Measurements from ENCODE around the gene B4GALNT1. TPM values are rescaled to one million over a fixed set of nuclear protein-coding genes. Genes with fewer than 3 reads are reported as not detected.

The B4GALNT1 gene
- total RNA-seq, 1 experiment from 2014 or later = 11.1 TPM

- no peak overlapping the region for H3K27ac Mint-ChIP-seq (ENCODE audit: unreplicated experiment)
- peaks cover 6% of the 10 kb centered on the region for H3K36me3 Mint-ChIP-seq (ENCODE audit: insufficient read depth, unreplicated experiment)
- H3K9me3 Mint-ChIP-seq (ENCODE audit: low read depth, unreplicated experiment) = no peaks in the 10 kb centered on the region
- intact Hi-C loops (cut with micrococcal nuclease; ENCODE audit: unreplicated experiment) = loop anchor here (10.0 kb wide), 1 partner anchor 172 kb away; the partner anchor contains the start of genes GLI1 and INHBE
- CTCF ChIA-PET = no interaction called here
- DNase-seq = no peak
- TF ChIP-seq CTCF (IDR thresholded peaks at IDR 0.05; ENCODE audit: unreplicated experiment) = no peak
- H3K27me3 Mint-ChIP-seq (ENCODE audit: unreplicated experiment) = peaks cover 55% of the 10 kb centered on the region
- H3K4me3 Mint-ChIP-seq (ENCODE audit: low read depth, unreplicated experiment) = no peak overlapping the region
- H3K4me1 Mint-ChIP-seq (ENCODE audit: low read depth, unreplicated experiment) = peaks cover 12% of the 10 kb centered on the region
- BruUV-seq (replicated peaks) = no TSS peak
Observed at GRCh38 chr12:57626921-57627445, 6.0 kb downstream of the B4GALNT1 start.

- peaks cover 61% of the 10 kb centered on the region for H3K27me3 Mint-ChIP-seq (ENCODE audit: unreplicated experiment)
Observed at GRCh38 chr12:57626111-57626920, 6.7 kb downstream of the B4GALNT1 start.

GRCh38 chr12:57625261-57626032 lies 7.6 kb downstream of the B4GALNT1 start:
- CTCF ChIA-PET = no interaction called here
- Mint-ChIP-seq H3K4me1 (ENCODE audit: low read depth, unreplicated experiment) (peaks cover 13% of the 10 kb centered on the region), H3K9me3 (ENCODE audit: low read depth, unreplicated experiment) (no peaks in the 10 kb centered on the region), H3K27ac (ENCODE audit: unreplicated experiment) (no peak overlapping the region), H3K27me3 (ENCODE audit: unreplicated experiment) (peaks cover 70% of the 10 kb centered on the region), H3K4me3 (ENCODE audit: low read depth, unreplicated experiment) (no peak overlapping the region), H3K36me3 (ENCODE audit: insufficient read depth, unreplicated experiment) (no peaks in the 10 kb centered on the region)
- no peak for DNase-seq
- no TSS peak for BruUV-seq (replicated peaks)
- no peak for TF ChIP-seq CTCF (IDR thresholded peaks at IDR 0.05; ENCODE audit: unreplicated experiment)
- intact Hi-C loops (cut with micrococcal nuclease; ENCODE audit: unreplicated experiment) = loop anchor here (10.0 kb wide), 1 partner anchor 171 kb away; the partner anchor contains the start of genes GLI1 and INHBE

More at GRCh38 chr12:57626111-57626920, 6.7 kb downstream of the B4GALNT1 start:
- H3K9me3 Mint-ChIP-seq (ENCODE audit: low read depth, unreplicated experiment) = no peaks in the 10 kb centered on the region
- CTCF ChIA-PET = no interaction called here
- DNase-seq = no peak
- H3K36me3 Mint-ChIP-seq (ENCODE audit: insufficient read depth, unreplicated experiment) = no peaks in the 10 kb centered on the region
- H3K4me3 Mint-ChIP-seq (ENCODE audit: low read depth, unreplicated experiment) = no peak overlapping the region
- no peak for TF ChIP-seq CTCF (IDR thresholded peaks at IDR 0.05; ENCODE audit: unreplicated experiment)
- BruUV-seq (replicated peaks) = no TSS peak
- intact Hi-C loops (cut with micrococcal nuclease; ENCODE audit: unreplicated experiment) = loop anchor here (10.0 kb wide), 1 partner anchor 172 kb away; the partner anchor contains the start of genes GLI1 and INHBE
- no peak overlapping the region for H3K27ac Mint-ChIP-seq (ENCODE audit: unreplicated experiment)
- H3K4me1 Mint-ChIP-seq (ENCODE audit: low read depth, unreplicated experiment) = peaks cover 9% of the 10 kb centered on the region

- no peaks in the 10 kb centered on the region for H3K9me3 Mint-ChIP-seq (ENCODE audit: low read depth, unreplicated experiment)
- CTCF ChIA-PET = no interaction called here
- intact Hi-C loops (cut with micrococcal nuclease; ENCODE audit: unreplicated experiment) = loop anchor here (10.0 kb wide), 1 partner anchor 170 kb away; the partner anchor contains the start of genes GLI1 and INHBE
- H3K4me3 Mint-ChIP-seq (ENCODE audit: low read depth, unreplicated experiment) = no peak overlapping the region
- H3K36me3 Mint-ChIP-seq (ENCODE audit: insufficient read depth, unreplicated experiment) = no peaks in the 10 kb centered on the region
- peaks cover 78% of the 10 kb centered on the region for H3K27me3 Mint-ChIP-seq (ENCODE audit: unreplicated experiment)
- no peak for DNase-seq
- no TSS peak for BruUV-seq (replicated peaks)
- peaks cover 15% of the 10 kb centered on the region for H3K4me1 Mint-ChIP-seq (ENCODE audit: low read depth, unreplicated experiment)
- no peak for TF ChIP-seq CTCF (IDR thresholded peaks at IDR 0.05; ENCODE audit: unreplicated experiment)
- no peak overlapping the region for H3K27ac Mint-ChIP-seq (ENCODE audit: unreplicated experiment)
Observed at GRCh38 chr12:57624441-57625220, 8.4 kb downstream of the B4GALNT1 start.
